Glomerular visceral epithelial cell (primary cell): ENCODE measurements around the gene LRRC63.
"Not testable (repeated sequence)": the region's sequence is repeated elsewhere in the genome, so short reads cannot be mapped to it uniquely, and the experiment has no call there.

Experiments used
- DNase-seq: peaks from one replicate; pipeline ENCODE4 v3.0.0-alpha.2; 2016; ENCODE audit errors: extremely low spot score

The LRRC63 gene

GRCh38 chr13:46211483-46212351, at the start of gene LRRC63:
Gene LRRC63 (plus strand): TSS chr13:46211928. CDS start chr13:46213035, 1,107 bp downstream.
- peak; percentile 61 for DNase-seq

GRCh38 chr13:46162741-46163140, 49.0 kb upstream of the LRRC63 start:
- not testable (repeated sequence) for DNase-seq

GRCh38 chr13:46164661-46165060, 47.1 kb upstream of the LRRC63 start:
- DNase-seq: no peak

GRCh38 chr13:46165485-46166223, 46.1 kb upstream of the LRRC63 start:
- DNase-seq: peak; percentile 94

GRCh38 chr13:46166224-46166584, 45.5 kb upstream of the LRRC63 start:
- no peak for DNase-seq

GRCh38 chr13:46166947-46167610, 44.6 kb upstream of the LRRC63 start:
- no peak for DNase-seq

- DNase-seq: peak; percentile 63
Measured at GRCh38 chr13:46168341-46168740, 43.4 kb upstream of the LRRC63 start.

GRCh38 chr13:46168783-46169182, 42.9 kb upstream of the LRRC63 start:
- DNase-seq: no peak

- DNase-seq: no peak
Measured at GRCh38 chr13:46169758-46170157, 42.0 kb upstream of the LRRC63 start.

- no peak for DNase-seq
Measured at GRCh38 chr13:46170268-46170667, 41.5 kb upstream of the LRRC63 start.

GRCh38 chr13:46170687-46171086, 41.0 kb upstream of the LRRC63 start:
- DNase-seq: no peak

GRCh38 chr13:46171217-46171616, 40.5 kb upstream of the LRRC63 start:
- DNase-seq: no peak

GRCh38 chr13:46171739-46172138, 40.0 kb upstream of the LRRC63 start:
- no peak for DNase-seq

- peak; percentile 19 for DNase-seq
Measured at GRCh38 chr13:46172531-46172991, 39.2 kb upstream of the LRRC63 start.

GRCh38 chr13:46173656-46174055, 38.1 kb upstream of the LRRC63 start:
- no peak for DNase-seq

GRCh38 chr13:46176756-46177155, 35.0 kb upstream of the LRRC63 start:
- DNase-seq: no peak

GRCh38 chr13:46178143-46178542, 33.6 kb upstream of the LRRC63 start:
- no peak for DNase-seq

- no peak for DNase-seq
Measured at GRCh38 chr13:46178821-46179220, 32.9 kb upstream of the LRRC63 start.

GRCh38 chr13:46179491-46179908, 32.2 kb upstream of the LRRC63 start:
- DNase-seq: no peak

GRCh38 chr13:46179969-46180763, 31.6 kb upstream of the LRRC63 start:
- DNase-seq: no peak

- DNase-seq: no peak
Measured at GRCh38 chr13:46181377-46181839, 30.3 kb upstream of the LRRC63 start.
